COLO668 (cell line): Measurements from ENCODE around the gene CHRNA7.

Experiments
- DNase-seq: peaks from one replicate; lab custom pipeline; 2025; ENCODE audit not compliant: unreplicated experiment; lab: John Stamatoyannopoulos, UW

CHRNA7 gene

DNA sequence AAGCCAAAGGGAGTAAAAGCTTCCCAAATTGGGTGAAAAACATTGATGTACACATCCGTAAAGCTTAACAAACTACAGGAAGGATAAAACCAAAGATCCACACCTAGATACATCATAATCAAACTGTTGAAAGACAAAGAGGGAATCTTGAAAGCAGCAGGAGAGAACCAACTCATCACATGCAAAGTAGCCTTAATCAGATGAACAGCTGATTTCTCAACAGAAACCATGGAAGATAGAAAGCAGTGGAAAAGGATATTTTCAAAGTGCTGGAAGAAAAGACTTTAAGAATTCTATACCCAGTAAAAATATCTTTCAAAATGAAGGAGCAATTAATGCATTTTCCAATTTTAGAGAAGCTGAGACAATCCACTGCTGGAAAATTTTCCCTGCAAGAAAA is 36.8 kb downstream of the CHRNA7 start:
- no peak for DNase-seq

GRCh38 chr15:32089851-32090359 is 59.6 kb downstream of the CHRNA7 start:
- DNase-seq = no peak

- DNase-seq = no peak
Measured at GRCh38 chr15:32091505-32092380, 61.4 kb downstream of the CHRNA7 start.

GRCh38 chr15:32096213-32096612 is 65.9 kb downstream of the CHRNA7 start:
- DNase-seq = no peak

- DNase-seq = no peak
Measured at GRCh38 chr15:32096916-32097617, 66.8 kb downstream of the CHRNA7 start.

DNA sequence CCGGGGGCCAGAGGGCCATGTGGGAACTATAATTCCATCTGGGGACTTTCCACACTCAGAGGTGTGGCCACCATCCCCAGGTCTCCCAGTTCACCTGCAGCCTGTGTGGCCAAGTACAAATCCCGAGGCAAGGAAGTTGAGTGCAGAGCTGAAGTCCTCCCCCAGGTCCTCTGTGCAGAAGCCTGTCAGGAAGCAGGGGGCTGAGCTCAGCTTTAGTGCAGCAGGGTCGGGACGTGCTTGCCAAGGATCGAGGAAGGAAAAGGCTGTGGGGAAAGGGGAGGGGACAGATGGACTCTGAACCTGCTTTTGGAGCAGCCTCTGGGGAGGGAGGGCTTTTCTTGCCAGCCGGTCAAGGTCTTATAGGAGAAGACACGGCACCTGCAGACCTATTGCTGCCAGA is 67.7 kb downstream of the CHRNA7 start:
- DNase-seq = no peak

DNA sequence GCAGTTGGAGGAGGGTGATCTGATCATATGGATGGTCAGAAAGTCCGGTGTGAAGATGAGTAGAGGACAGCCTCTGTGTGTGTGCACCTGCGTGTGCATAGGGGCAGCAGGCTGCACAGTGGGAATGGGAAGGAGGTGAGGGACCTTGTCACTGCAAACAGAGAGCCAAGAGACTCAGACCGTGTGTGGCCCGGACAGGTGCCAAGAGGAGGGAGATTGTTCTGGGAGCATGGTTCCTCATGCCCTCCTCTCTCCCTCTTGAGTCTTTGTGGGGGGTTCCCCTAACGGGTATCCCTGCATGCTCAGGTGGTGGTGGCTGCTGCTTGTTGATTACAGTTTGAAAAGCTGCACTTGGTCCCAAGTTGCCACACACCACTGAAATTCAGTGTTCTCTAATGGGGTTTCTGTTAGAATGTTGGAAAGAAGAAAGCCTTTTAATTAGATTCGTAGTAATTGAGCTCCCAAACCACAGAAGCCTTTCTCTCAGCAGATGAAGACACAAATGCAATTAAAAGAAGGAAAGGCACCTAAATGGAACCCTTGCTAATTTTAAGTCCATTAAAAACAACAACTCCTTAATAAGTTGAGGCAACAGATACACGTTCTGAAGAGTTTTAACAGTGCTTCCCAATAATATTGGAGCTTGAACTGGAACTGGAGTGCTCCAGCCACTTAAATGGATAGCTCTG is 68.9 kb downstream of the CHRNA7 start:
- no peak for DNase-seq

- DNase-seq = no peak
Measured at GRCh38 chr15:32099956-32100684, 69.8 kb downstream of the CHRNA7 start.

- DNase-seq = no peak
Measured at GRCh38 chr15:32104061-32104995, 74.0 kb downstream of the CHRNA7 start.

DNA sequence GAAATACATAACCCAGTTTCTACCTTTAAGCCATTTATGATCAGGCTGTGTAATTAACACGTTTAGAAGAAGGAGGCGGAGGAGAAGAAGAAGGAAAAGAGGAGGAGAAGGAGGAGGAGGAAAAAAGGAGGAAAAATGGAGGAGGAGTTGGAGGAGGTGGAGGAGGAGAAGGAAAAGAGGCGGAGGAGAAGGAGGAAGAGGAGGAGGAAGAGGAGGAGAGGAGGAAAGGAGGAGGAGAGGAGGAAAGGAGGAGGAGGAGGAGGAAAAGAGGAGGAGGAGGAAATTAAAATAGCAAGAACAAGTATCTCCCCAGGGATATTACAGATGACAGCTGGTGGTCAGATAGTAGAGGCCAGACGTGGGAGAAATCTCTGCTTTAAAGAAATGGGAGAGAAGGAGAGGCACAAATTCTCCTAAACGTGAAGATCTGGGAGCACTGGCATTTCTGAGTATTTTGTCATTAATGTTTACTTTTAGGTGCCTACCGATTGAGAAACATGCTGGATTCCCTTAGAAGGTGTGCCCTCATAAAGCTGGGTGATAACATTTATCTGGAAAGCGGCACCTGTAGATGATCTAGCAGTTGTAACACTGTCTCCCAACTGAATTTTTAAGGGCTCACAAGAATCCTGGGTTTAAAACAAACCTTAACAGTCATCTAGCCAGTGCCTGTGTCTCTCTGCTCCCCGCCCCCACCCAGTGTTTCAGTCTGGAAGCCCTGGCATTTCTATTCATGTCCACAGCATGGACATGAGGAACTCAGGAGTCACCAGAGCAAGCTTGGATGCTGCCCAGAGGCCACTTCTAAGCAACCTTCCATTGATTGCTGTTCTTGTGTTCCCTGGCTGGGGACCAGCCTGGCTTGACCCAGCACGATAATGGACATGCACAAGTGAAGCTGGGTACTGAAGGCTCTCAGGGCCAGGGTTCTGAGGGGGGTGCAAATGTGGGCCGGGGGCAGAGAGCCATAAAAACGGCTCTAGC is 75.2 kb downstream of the CHRNA7 start:
- no peak for DNase-seq

DNA sequence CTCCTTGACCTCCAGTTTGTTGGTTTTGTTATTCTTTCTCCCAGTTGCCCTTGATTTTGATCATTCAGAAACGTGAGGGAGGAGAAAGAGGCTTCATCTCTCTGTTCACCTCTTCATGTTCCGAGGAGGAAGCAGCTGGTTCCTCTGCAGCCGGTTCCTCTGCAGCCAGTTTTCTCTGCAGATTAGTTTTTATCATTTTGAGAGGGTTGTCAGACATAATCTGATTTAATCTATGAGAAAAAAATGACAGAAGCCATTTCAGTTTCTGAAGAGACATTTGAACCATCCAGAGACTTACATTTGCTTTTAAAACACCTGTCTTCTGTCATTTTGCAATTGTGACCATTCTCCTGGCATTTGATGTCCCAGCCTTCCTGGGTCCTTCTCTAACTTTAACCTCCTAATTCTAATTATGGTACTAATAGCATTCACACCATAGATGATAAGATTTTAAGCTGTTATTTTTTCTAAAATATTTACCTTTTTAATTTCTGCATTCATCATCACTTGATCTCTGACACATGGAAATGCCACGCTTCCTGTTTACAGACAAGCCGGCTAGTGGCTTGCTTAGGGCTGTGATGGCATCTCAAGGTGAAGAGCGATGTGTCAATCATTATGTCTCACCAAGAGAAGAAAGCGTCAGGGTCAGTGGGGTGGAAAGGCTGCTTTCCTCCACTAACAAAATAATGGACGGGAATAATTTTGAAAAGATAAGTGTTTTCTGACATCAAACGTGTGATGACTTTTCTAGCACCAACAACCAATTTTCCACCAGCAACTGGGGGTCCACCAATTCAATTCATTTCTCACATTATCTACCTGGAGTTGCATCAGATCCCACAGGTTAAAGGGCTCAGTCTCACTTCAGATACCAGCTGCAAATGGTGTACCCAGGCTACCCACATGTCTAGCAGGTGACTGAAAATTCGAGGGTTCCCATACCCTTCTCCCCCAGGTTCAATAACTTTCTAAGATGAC is 76.4 kb downstream of the CHRNA7 start:
- DNase-seq = no peak

DNA sequence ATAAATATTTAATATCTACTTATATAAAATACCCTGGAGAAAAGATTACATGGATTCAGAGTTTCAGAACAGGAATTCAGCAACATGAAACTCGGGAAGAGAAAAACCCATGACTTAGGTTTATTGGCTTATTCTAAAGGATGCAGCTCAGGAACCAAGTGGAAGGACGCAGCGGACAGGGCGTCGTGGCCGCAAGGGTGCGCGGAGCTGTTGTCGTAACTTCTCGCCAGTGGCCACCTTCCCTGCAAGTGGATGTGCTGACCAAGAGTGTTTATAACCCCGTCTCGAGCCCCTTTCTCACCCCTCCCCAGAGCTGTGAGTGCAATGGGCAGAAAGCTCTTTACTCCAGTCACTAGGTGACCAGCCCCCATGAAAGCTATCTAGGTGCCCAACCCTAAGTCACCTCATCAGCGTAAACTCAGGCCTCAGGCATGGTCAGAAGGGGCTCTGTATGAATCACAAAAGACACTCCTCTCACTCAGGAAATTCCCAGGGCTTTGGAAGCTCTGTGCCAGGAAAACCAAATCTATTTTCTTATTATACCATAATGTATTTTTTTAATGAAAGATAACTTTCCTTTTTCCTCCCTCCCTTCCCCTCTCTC is 77.3 kb downstream of the CHRNA7 start:
- no peak for DNase-seq

DNA sequence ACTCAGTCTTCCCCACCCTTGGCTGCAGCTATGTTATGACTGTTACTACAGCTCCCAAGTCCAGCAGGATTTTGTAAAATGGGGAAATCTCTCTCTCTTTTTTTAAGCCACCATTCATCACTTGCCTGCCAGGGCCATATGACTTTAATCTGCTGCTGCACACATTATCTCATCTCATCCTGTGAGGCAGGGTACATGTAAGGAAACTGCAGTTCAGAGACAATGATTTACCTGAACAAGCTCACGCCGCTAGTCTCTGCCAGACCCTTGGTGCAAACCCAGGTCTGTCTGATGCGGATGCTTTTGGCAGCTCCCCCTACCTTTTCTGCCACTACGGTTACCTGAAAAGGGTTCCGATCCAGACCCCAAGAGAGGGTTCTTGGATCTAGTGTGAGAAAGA is 78.3 kb downstream of the CHRNA7 start:
- DNase-seq = no peak

DNA sequence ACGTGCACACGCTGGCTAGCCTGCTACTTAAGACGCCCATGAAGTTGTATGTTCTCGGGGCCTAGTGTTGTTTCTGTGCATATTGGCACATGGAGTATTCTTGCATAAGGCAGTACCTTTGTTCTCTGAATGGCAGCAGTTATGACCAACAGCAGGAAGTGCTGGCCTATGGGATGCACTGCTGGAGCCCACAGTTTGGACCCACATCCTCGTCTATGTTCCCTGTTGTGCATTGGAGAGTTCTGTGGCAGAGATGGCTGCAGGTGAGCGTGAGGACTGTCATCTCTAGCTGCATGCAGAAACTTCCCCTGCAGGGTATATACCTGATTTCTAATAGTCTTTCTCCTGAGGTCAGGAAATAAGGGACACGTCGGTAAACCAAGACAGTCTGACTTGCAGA is 81.8 kb downstream of the CHRNA7 start:
- DNase-seq = no peak

- DNase-seq = no peak
Measured at GRCh38 chr15:32113224-32113623, 82.9 kb downstream of the CHRNA7 start.

DNA sequence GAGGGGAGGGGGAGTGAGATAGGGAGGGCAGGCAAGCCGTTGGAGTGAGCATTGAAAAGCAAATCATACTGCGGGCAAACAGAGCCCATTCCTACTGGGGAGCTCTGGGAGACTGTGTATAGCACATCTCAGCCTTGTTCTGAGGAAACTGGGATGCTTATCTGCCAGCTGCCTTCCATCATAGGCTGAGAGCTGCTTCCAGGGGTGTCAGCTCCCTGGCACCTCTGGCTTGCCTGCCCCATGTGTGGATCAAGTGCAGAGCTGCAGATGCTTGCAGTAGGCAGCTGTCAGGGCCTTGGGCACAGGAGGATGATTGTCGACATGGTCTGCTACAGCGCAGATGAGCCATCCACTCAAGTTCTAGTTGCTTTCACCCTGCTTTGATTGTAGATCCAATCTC is 86.8 kb downstream of the CHRNA7 start:
- no peak for DNase-seq

DNA sequence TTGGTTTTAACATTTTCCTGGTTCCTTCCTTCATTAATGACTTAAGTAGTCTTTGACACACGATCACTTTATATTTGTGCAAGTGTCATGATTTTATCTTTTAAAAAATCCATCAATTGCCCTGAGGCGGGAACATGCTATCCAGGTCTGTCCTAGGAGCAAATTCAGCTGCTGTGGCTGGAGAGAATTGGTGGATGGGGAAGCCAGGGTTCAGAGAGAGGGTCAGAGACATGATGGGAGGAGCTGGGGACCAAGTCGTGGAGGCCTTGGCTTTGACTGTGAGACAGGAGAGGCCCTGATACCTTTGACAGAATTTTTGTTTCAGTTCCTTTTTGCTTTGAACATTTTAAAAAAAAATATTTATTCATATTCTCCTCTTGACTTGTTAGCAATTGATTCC is 89.0 kb downstream of the CHRNA7 start:
- DNase-seq = no peak
